H9 (cell line): ENCODE results near the gene DNAAF3. TPM values are rescaled to one million over a fixed set of nuclear protein-coding genes. Genes with fewer than 3 reads are reported as not detected.

Experiments used
- DNase-seq: peaks from one replicate; pipeline ENCODE4 v3.0.0-alpha.2; 2017
- H2AFZ ChIP-seq: one replicate; pipeline ENCODE4 v1.6.1; 2013; ENCODE audit warnings: mild to moderate bottlenecking, low read length, control low read depth, moderate library complexity
- H2AK5ac ChIP-seq: 2 replicates; pipeline ENCODE4 v1.6.1; 2013; ENCODE audit warnings: low read length, control low read depth, mixed read lengths; ENCODE audit not compliant: insufficient read length
- H2BK120ac ChIP-seq: one replicate; pipeline ENCODE4 v1.6.1; 2013; ENCODE audit warnings: low read depth, mild to moderate bottlenecking, low read length, control low read depth, inconsistent platforms; ENCODE audit not compliant: poor library complexity, severe bottlenecking
- H2BK12ac ChIP-seq: 2 replicates; pipeline ENCODE4 v1.6.1; 2013; ENCODE audit warnings: low read length, control low read depth, mixed read lengths, low read depth; ENCODE audit not compliant: insufficient read length
- H2BK15ac ChIP-seq: 2 replicates; pipeline ENCODE4 v1.6.1; 2013; ENCODE audit warnings: low read depth, low read length, control low read depth
- H2BK20ac ChIP-seq: one replicate; pipeline ENCODE4 v1.6.1; 2013; ENCODE audit warnings: low read depth, mild to moderate bottlenecking, low read length, control low read depth, inconsistent platforms; ENCODE audit not compliant: poor library complexity, severe bottlenecking
- H2BK5ac ChIP-seq: 2 replicates; pipeline ENCODE4 v1.6.1; 2013; ENCODE audit warnings: low read length, control low read depth, mixed read lengths; ENCODE audit not compliant: insufficient read length
- H3K14ac ChIP-seq: 2 replicates; pipeline ENCODE4 v1.6.1; 2013; ENCODE audit warnings: low read length, control low read depth; ENCODE audit not compliant: insufficient read depth
- H3K18ac ChIP-seq: 2 replicates; pipeline ENCODE4 v1.6.1; 2013; ENCODE audit warnings: low read depth, mild to moderate bottlenecking, mixed read lengths, low read length, control low read depth; ENCODE audit not compliant: insufficient read length
- H3K23ac ChIP-seq: 2 replicates; pipeline ENCODE4 v1.6.1; 2013; ENCODE audit warnings: low read length, control low read depth, mixed read lengths, low read depth; ENCODE audit not compliant: insufficient read length
- H3K23me2 ChIP-seq: 2 replicates; pipeline ENCODE4 v1.6.1; 2013; ENCODE audit warnings: low read depth, mild to moderate bottlenecking, mixed read lengths, low read length, control low read depth; ENCODE audit not compliant: insufficient read length, poor library complexity, severe bottlenecking
- H3K27ac ChIP-seq: 2 replicates; pipeline ENCODE4 v1.5.1; 2013; ENCODE audit warnings: low read length, control low read depth, mixed read lengths, low read depth; ENCODE audit not compliant: insufficient read length
- H3K27me3 ChIP-seq: 2 replicates; pipeline ENCODE4 v1.6.1; 2013; ENCODE audit warnings: low read length, control low read depth, inconsistent platforms; ENCODE audit not compliant: insufficient read depth
- H3K4ac ChIP-seq: 2 replicates; pipeline ENCODE4 v1.6.1; 2013; ENCODE audit warnings: low read depth, mild to moderate bottlenecking, control low read depth, inconsistent platforms, low read length, moderate library complexity
- H3K4me1 ChIP-seq: 2 replicates; pipeline ENCODE4 v1.6.1; 2013; ENCODE audit warnings: low read length, control low read depth, inconsistent platforms; ENCODE audit not compliant: insufficient read depth
- H3K4me2 ChIP-seq: 2 replicates; pipeline ENCODE4 v1.6.1; 2013; ENCODE audit warnings: low read length, control low read depth, mixed read lengths; ENCODE audit not compliant: insufficient read length, insufficient read depth
- H3K56ac ChIP-seq: 2 replicates; pipeline ENCODE4 v1.6.1; 2013; ENCODE audit warnings: low read depth, mild to moderate bottlenecking, mixed read lengths, low read length, control low read depth; ENCODE audit not compliant: insufficient read length
- H3K79me1 ChIP-seq: 2 replicates; pipeline ENCODE4 v1.6.1; 2013; ENCODE audit warnings: low read depth, mild to moderate bottlenecking, moderate library complexity, low read length, control low read depth, inconsistent platforms; ENCODE audit not compliant: insufficient read depth, poor library complexity, severe bottlenecking
- H3K79me2 ChIP-seq: 2 replicates; pipeline ENCODE4 v1.6.1; 2013; ENCODE audit warnings: low read length, control low read depth, inconsistent platforms; ENCODE audit not compliant: insufficient read depth
- H3K9ac ChIP-seq: 2 replicates; pipeline ENCODE4 v1.6.1; 2013; ENCODE audit warnings: low read length, control low read depth, mixed read lengths; ENCODE audit not compliant: insufficient read length; ENCODE audit errors: extremely low read depth
- H3K9me3 ChIP-seq: one replicate; pipeline ENCODE4 v1.6.1; 2013; ENCODE audit warnings: low read depth, low read length, inconsistent platforms; ENCODE audit not compliant: control insufficient read depth
- H3T11ph ChIP-seq: one replicate; pipeline ENCODE4 v1.6.1; 2013; ENCODE audit warnings: mild to moderate bottlenecking, low read length, control low read depth, inconsistent platforms
- H4K20me1 ChIP-seq: one replicate; pipeline ENCODE4 v1.6.1; 2013; ENCODE audit not compliant: control insufficient read depth, insufficient read length, insufficient read depth
- H4K5ac ChIP-seq: 2 replicates; pipeline ENCODE4 v1.6.1; 2013; ENCODE audit warnings: low read depth, mild to moderate bottlenecking, mixed read lengths, low read length, control low read depth; ENCODE audit not compliant: insufficient read length
- H4K8ac ChIP-seq: replicated peaks from 2 replicates; pipeline ENCODE4 v1.6.1; 2013; ENCODE audit warnings: low read length, control low read depth, mixed read lengths, low read depth; ENCODE audit not compliant: insufficient read length
- H4K91ac ChIP-seq: 2 replicates; pipeline ENCODE4 v1.6.1; 2013; ENCODE audit warnings: low read depth, mild to moderate bottlenecking, moderate library complexity, mixed read lengths, low read length, control low read depth; ENCODE audit not compliant: insufficient read length
- H3K27ac Mint-ChIP-seq, 3 experiments: 2 replicates in 2 of 3; 3 replicates in 1 of 3; pipeline ENCODE4 v1.8.0; 2020 to 2021; ENCODE audit warnings: mixed read lengths in 3 of 3, mild to moderate bottlenecking in 1 of 3, moderate library complexity in 1 of 3
- H3K27me3 Mint-ChIP-seq: 2 replicates; pipeline ENCODE4 v1.8.0; 2021; ENCODE audit warnings: low read depth, mild to moderate bottlenecking, moderate library complexity, mixed read lengths
- H3K36me3 Mint-ChIP-seq, 3 experiments: 2 replicates in 2 of 3; 3 replicates in 1 of 3; pipeline ENCODE4 v1.8.0; 2020 to 2021; ENCODE audit warnings: low read depth in 3 of 3, mixed read lengths in 3 of 3; ENCODE audit not compliant: insufficient read depth in 1 of 3
- H3K4me1 Mint-ChIP-seq, 2 experiments: 2 replicates each; pipeline ENCODE4 v1.8.0; 2020; ENCODE audit warnings: mixed read lengths in 2 of 2
- H3K4me3 Mint-ChIP-seq, 2 experiments: 2 replicates in 1 of 2; 3 replicates in 1 of 2; pipeline ENCODE4 v1.8.0; 2020 to 2021; ENCODE audit warnings: mild to moderate bottlenecking in 2 of 2, mixed read lengths in 2 of 2, moderate library complexity in 1 of 2
- H3K9me3 Mint-ChIP-seq, 2 experiments: 2 replicates in 1 of 2; 3 replicates in 1 of 2; pipeline ENCODE4 v1.8.0; 2020; ENCODE audit warnings: mild to moderate bottlenecking in 2 of 2, mixed read lengths in 2 of 2, moderate library complexity in 1 of 2
- CTCF ChIP-seq: fragments of 200-600 bp; sonication (generic); conservative IDR thresholded peaks from 3 replicates; pipeline ENCODE4 v1.8.0; 2021; ENCODE audit warnings: antibody characterized with exemption, mild to moderate bottlenecking
- WGBS: extraction: QIAGEN DNeasy Blood & Tissue Kit; methylation state at CpG from one replicate; pipeline ENCODE4 v1.1.7; 2013; ENCODE audit warnings: missing lambda C conversion rate, low lambda C conversion rate, mixed read lengths; ENCODE audit not compliant: insufficient read length; ENCODE audit errors: extremely low coverage; 5-methylcytosine and 5-hydroxymethylcytosine counted together
- total RNA-seq: library from RNA; stranded (reverse); gene quantifications from 2 replicates; pipeline ENCODE4 v1.2.1, GENCODE V29; 2021

The DNAAF3 gene
- total RNA-seq, 1 experiment from 2014 or later, result 4.6 TPM

DNA sequence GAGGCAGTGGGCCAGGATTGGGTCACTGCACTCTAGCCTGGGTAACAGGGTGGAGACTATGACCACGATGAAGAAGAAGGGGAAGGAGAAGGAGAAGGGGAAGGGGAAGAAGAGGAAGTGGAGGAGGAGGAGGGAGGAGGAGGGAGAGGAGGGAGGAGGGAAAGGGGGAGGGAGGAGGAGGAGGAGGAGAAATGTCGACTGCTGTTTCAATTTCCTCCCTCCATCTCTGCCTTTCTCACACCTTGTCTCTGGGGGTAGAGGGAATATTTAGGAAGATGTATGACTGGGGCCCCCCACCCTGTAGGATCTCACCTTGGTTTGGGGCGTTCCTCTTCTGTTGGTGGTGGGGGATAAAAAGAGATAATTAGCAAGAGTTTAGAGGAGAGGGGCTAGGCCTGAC, 21.2 kb downstream of the DNAAF3 start:
- no peak overlapping the region for H4K8ac ChIP-seq
- peaks cover 3% of the 10 kb centered on the region for H3K79me1 ChIP-seq
- Mint-ChIP-seq H3K4me1 (peaks cover 29 to 42% of the 10 kb centered on the region in 2 experiments), H3K36me3 (peaks cover 10 to 32% (median 19%) of the 10 kb centered on the region in 3 experiments), H3K9me3 (no peaks in the 10 kb centered on the region; a peak in 1 of 5 replicates), H3K27ac (no peak overlapping the region; a peak in 1 of 7 replicates), H3K27me3 (peaks cover 5% of the 10 kb centered on the region), H3K4me3 (peak overlapping the region; percentile 36 to 80; a peak in 4 of 5 replicates)
- no peak overlapping the region for H2BK12ac ChIP-seq
- no peak overlapping the region for H2AFZ ChIP-seq
- H3K4me1 ChIP-seq, result peaks cover 11% of the 10 kb centered on the region; the same call in 1 of the 2 replicates
- no peak overlapping the region for H4K91ac ChIP-seq
- H2BK120ac ChIP-seq, result no peak overlapping the region
- no peak overlapping the region for H3K18ac ChIP-seq
- H2BK15ac ChIP-seq, result no peak overlapping the region
- H3K27ac ChIP-seq, result no peak overlapping the region
- H3K23me2 ChIP-seq, result no peaks in the 10 kb centered on the region
- H3K14ac ChIP-seq, result no peak overlapping the region
- no peak overlapping the region for H3K4ac ChIP-seq
- H3K56ac ChIP-seq, result no peak overlapping the region
- H3K4me2 ChIP-seq, result peak overlapping the region; percentile 52
- TF ChIP-seq CTCF, result no peak
- no peak overlapping the region for H2BK5ac ChIP-seq
- H3K9me3 ChIP-seq, result no peaks in the 10 kb centered on the region
- H3K23ac ChIP-seq, result no peak overlapping the region
- H3K27me3 ChIP-seq, result no peaks in the 10 kb centered on the region
- no peaks in the 10 kb centered on the region for H4K20me1 ChIP-seq
- no peaks in the 10 kb centered on the region for H3K79me2 ChIP-seq
- H2BK20ac ChIP-seq, result no peak overlapping the region
- H4K5ac ChIP-seq, result no peak overlapping the region
- DNase-seq, result no peak
- H2AK5ac ChIP-seq, result no peak overlapping the region
- H3K9ac ChIP-seq, result no peak overlapping the region
- no CpG with 5 or more reads among the region's 3 CpGs for WGBS
- no peak overlapping the region for H3T11ph ChIP-seq
